Liver (tissue), 9 donors: Measurements from ENCODE around the gene GATA3. TPM values are rescaled to one million over a fixed set of nuclear protein-coding genes. Genes with fewer than 3 reads are reported as not detected.

Source experiments
- DNase-seq: peaks from one replicate; pipeline ENCODE4 v3.0.0-alpha.2; 2017; ENCODE audit warnings: low spot score
- H3K27ac ChIP-seq, 2 donors: one replicate each; pipeline ENCODE4 v1.7.0; 2013; ENCODE audit warnings: inconsistent platforms in 2 of 2, low read length in 2 of 2, control low read depth in 1 of 2, low read depth in 1 of 2, mild to moderate bottlenecking in 1 of 2
- H3K27me3 ChIP-seq, 4 donors: one replicate each; pipeline versions ENCODE4 v1.6.1 to v1.7.0; 2013; ENCODE audit warnings: low read length in 3 of 4, inconsistent platforms in 1 of 4, mild to moderate bottlenecking in 1 of 4, moderate library complexity in 1 of 4; ENCODE audit not compliant: control insufficient read depth in 4 of 4, insufficient read depth in 4 of 4
- H3K36me3 ChIP-seq, 4 donors: one replicate each; pipeline versions ENCODE4 v1.6.1 to v1.7.0; 2013; ENCODE audit warnings: low read length in 3 of 4, mild to moderate bottlenecking in 3 of 4, low read depth in 1 of 4, moderate library complexity in 1 of 4; ENCODE audit not compliant: control insufficient read depth in 4 of 4, insufficient read depth in 3 of 4
- H3K4me1 ChIP-seq, 4 donors: one replicate each; pipeline versions ENCODE4 v1.6.1 to v1.7.0; 2013; ENCODE audit warnings: low read length in 3 of 4, mild to moderate bottlenecking in 3 of 4, moderate library complexity in 1 of 4; ENCODE audit not compliant: control insufficient read depth in 4 of 4, insufficient read depth in 4 of 4
- H3K4me3 ChIP-seq, 3 donors: one replicate each; pipeline versions ENCODE4 v1.6.1 to v1.7.0; 2013; ENCODE audit warnings: low read length in 3 of 3, control low read depth in 1 of 3, low read depth in 1 of 3, mild to moderate bottlenecking in 1 of 3
- H3K9ac ChIP-seq, 2 donors: one replicate each; pipeline ENCODE4 v1.7.0; 2013; ENCODE audit warnings: low read length in 2 of 2, mild to moderate bottlenecking in 2 of 2, moderate library complexity in 2 of 2, control low read depth in 1 of 2, low read depth in 1 of 2
- H3K9me3 ChIP-seq, 4 donors: one replicate each; pipeline versions ENCODE4 v1.6.1 to v1.7.0; 2013; ENCODE audit warnings: low read length in 3 of 4; ENCODE audit not compliant: control insufficient read depth in 4 of 4
- EGR1 ChIP-seq, 2 donors: IDR thresholded peaks; 2 replicates each; pipeline ENCODE4 v1.6.1; 2016 to 2018; ENCODE audit warnings: antibody characterized with exemption in 2 of 2, low read depth in 2 of 2
- FOXA1 ChIP-seq: IDR thresholded peaks from 2 replicates; pipeline ENCODE4 v1.6.1; 2016; ENCODE audit warnings: antibody characterized with exemption
- FOXA2 ChIP-seq: IDR thresholded peaks from 2 replicates; pipeline ENCODE4 v1.6.1; 2016; ENCODE audit warnings: antibody characterized with exemption
- GABPA ChIP-seq, 2 donors: IDR thresholded peaks in 1 of 2; conservative IDR thresholded peaks in 1 of 2; 2 replicates each; pipeline ENCODE4 v1.6.1; 2016; ENCODE audit warnings: antibody characterized with exemption in 2 of 2, mild to moderate bottlenecking in 1 of 2, moderate library complexity in 1 of 2
- JUND ChIP-seq, 2 donors: IDR thresholded peaks; 2 replicates each; pipeline ENCODE4 v1.6.1; 2016; ENCODE audit warnings: antibody characterized with exemption in 2 of 2
- NR2F2 ChIP-seq: IDR thresholded peaks from 2 replicates; pipeline ENCODE4 v1.6.1; 2016; ENCODE audit warnings: antibody characterized with exemption
- RAD21 ChIP-seq, 2 donors: IDR thresholded peaks; 2 replicates each; pipeline ENCODE4 v1.6.1; 2016; ENCODE audit warnings: antibody characterized with exemption in 2 of 2, mild to moderate bottlenecking in 2 of 2
- SP1 ChIP-seq: IDR thresholded peaks from 2 replicates; pipeline ENCODE4 v1.6.1; 2018; ENCODE audit warnings: antibody characterized with exemption, mild to moderate bottlenecking
- YY1 ChIP-seq: IDR thresholded peaks from 2 replicates; pipeline ENCODE4 v1.6.1; 2016; ENCODE audit warnings: antibody characterized with exemption, mild to moderate bottlenecking
- WGBS: extraction: QIAGEN DNeasy Blood & Tissue Kit; methylation state at CpG from one replicate; pipeline ENCODE4 v1.1.7; 2013; 5-methylcytosine and 5-hydroxymethylcytosine counted together
- polyA plus RNA-seq, 2 donors: library from polyadenylated mRNA; stranded (reverse) in 1 of 2; unstranded in 1 of 2; fragments of 200-250 nt in 1 of 2; fragments of >200 nt in 1 of 2; fragmentation: Nextera tagmentation in 1 of 2; extraction: Ambion mirVana in 1 of 2; gene quantifications; one replicate each; pipeline versions ENCODE4 v1.2.1 to v1.2.3, GENCODE V29; 2013 to 2015
- total RNA-seq, 2 donors: library from RNA; depleted of rRNA; stranded (reverse); fragments of >200 nt; gene quantifications; one replicate each; pipeline ENCODE4 v1.2.3, GENCODE V29; 2014
- TF ChIP-seq, protein P1 (sequence below): IDR thresholded peaks from 2 replicates; pipeline ENCODE4 v1.6.1; 2016; ENCODE audit warnings: antibody characterized with exemption
- TF ChIP-seq, protein P2 (sequence below): IDR thresholded peaks from 2 replicates; pipeline ENCODE4 v1.6.1; 2016; ENCODE audit warnings: antibody characterized with exemption
- donor health status: healthy.
- donor health status: healthy.
- donor health status: healthy.
- donor health status: healthy.
- donor health status: healthy.

Gene GATA3
- total and polyA plus RNA-seq, 4 donors: 0.08 to 0.51 (median 0.21) TPM

DNA sequence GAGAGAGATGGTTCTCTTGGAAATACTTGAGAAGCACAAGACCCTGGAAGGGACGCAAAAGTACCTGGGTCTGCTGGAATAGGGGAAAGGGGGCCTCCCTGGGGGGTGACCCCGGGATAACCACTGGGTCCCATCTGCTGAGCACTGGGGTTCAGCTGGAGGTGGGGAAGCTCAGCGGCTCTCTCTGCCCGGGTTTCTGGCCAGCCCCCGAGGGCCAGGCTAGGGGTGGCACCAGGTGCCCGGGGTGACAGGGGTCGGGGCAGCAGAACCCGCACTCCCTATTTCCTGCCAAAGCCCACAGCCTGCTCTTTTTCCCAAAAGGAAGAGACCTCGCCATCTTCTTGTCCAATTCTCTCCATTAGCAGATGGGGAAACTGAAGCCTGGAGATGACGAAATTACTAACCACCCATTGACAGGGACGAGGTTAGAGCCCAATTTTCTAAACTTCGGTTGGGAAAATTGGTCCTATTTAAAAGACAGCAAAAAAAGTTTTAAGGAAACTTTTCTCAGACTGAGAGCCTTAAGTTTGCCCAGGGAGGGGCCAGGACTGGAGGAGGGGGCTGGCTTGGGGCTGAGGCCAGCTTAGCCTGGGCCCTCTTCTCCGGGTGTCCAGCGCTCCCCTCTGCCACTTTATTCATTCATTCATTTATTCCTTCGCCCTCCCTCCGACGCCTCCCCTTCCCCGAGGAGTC is 17.8 kb upstream of the GATA3 start:
- TF ChIP-seq EGR1 (IDR thresholded peaks at IDR 0.05; ENCODE audit: low read depth in 2 of 2) (no peak), NR2F2 (no peak), YY1 (no peak)
- TF ChIP-seq, protein P1, sequence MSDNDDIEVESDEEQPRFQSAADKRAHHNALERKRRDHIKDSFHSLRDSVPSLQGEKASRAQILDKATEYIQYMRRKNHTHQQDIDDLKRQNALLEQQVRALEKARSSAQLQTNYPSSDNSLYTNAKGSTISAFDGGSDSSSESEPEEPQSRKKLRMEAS: no peak
- TF ChIP-seq, protein P2, sequence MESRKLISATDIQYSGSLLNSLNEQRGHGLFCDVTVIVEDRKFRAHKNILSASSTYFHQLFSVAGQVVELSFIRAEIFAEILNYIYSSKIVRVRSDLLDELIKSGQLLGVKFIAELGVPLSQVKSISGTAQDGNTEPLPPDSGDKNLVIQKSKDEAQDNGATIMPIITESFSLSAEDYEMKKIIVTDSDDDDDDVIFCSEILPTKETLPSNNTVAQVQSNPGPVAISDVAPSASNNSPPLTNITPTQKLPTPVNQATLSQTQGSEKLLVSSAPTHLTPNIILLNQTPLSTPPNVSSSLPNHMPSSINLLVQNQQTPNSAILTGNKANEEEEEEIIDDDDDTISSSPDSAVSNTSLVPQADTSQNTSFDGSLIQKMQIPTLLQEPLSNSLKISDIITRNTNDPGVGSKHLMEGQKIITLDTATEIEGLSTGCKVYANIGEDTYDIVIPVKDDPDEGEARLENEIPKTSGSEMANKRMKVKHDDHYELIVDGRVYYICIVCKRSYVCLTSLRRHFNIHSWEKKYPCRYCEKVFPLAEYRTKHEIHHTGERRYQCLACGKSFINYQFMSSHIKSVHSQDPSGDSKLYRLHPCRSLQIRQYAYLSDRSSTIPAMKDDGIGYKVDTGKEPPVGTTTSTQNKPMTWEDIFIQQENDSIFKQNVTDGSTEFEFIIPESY: no peak
- peaks cover 0 to 3% (median under 1%) of the 10 kb centered on the region in 4 donors for H3K9me3 ChIP-seq
- 8% methylated on average over 18 of the region's 18 CpGs for WGBS
- peaks cover under 1 to 42% (median 18%) of the 10 kb centered on the region in 4 donors for H3K27me3 ChIP-seq
- H3K27ac ChIP-seq: no peak overlapping the region
- peaks cover 5 to 16% (median 11%) of the 10 kb centered on the region in 4 donors for H3K4me1 ChIP-seq
- no peak for DNase-seq
- no peak overlapping the region for H3K9ac ChIP-seq
- no peaks in the 10 kb centered on the region for H3K36me3 ChIP-seq
- no peak overlapping the region for H3K4me3 ChIP-seq

DNA sequence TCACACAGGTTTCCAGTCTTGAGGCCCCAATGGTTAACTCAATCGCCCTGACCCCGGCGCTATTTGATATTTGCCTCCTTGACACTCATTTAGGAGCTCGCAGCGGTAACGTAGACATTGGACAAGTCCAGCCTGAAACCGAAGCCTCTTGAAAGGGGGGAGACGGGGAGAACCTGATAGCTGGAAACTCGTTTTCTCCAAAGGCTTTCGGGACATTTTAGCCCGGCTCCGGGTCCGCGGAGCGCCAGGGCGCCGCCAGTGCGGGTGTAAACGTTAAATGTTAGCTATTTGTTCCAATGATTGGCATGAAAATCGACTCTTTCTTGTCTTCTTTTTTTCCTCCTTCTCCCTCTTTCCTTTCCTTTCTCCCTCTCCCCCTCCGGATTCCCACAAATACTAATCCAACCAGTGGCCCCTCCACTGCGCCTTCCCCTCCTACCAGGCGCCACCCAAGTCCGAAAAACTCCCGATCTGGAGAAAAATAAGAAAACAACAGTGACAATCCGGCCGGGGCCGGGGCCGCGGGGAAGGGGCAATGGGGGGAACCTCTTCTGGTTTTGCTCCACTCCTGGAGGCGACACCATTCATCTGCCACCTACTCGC is 17.2 kb upstream of the GATA3 start:
- Histone ChIP-seq H3K4me3 (no peak overlapping the region), H3K9ac (no peak overlapping the region)
- no peak for DNase-seq

DNA sequence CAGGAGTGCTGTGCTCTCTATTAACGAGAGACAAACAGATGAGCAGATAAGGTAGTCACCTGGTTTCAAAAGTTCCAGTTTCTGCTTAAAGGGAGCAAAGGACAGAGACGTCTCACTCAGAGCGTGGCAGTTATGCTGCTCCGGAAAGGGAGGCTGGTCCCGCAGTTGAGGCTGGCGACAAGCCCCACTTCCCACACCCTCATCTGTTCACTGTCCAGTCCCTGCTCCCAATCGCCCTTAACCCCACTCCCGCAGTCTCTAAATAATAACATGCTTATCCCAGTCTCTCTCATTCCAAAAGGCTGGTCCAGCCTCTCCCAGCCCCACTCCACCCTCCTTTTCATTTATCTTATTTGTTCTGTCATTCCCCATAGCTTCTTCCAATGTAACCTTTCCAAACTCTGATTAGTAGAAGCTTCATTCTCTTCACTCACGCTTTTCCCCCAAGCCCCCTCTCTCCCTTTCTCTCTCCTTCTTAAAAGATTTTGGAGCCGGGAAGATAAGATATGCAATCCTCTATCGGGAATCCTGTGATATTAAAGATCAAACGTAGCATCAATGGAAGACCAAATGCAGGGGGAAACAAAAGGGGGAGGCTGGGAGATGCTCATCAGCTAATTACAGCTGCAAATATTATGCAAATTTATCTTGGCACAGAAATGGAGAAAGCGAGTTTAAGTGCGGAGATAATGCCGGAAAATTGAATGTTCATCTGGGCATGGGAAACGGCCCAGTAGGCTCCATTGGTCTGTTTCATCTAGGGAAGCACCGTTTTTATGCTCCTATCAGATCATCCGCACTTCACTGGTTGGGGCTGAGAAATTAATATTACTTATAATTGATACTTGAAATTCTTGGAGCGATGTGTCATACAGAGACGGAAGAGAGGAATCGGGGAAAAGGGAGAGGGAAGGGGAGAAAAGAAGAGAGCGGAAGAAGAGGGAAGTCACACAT is 16.3 kb upstream of the GATA3 start:
- 8% methylated on average over 22 of the region's 22 CpGs for WGBS
- H3K27me3 ChIP-seq: peaks cover 6 to 43% (median 26%) of the 10 kb centered on the region in 4 donors
- no peak overlapping the region for H3K4me3 ChIP-seq
- no peak for DNase-seq
- no peak overlapping the region for H3K27ac ChIP-seq
- H3K9ac ChIP-seq: no peak overlapping the region
- TF ChIP-seq, protein P1: no peak
- TF ChIP-seq RAD21 (IDR thresholded peaks at IDR 0.05) (no peak), SP1 (no peak), EGR1 (IDR thresholded peaks at IDR 0.05; ENCODE audit: low read depth in 2 of 2) (no peak), FOXA2 (no peak), JUND (IDR thresholded peaks at IDR 0.05) (no peak), GABPA (IDR thresholded peaks at IDR 0.05 in 1 of 2, conservative IDR thresholded peaks at IDR 0.05 in 1 of 2) (no peak), FOXA1 (no peak)
- H3K36me3 ChIP-seq: no peaks in the 10 kb centered on the region
- peaks cover 0 to 3% (median under 1%) of the 10 kb centered on the region in 4 donors for H3K9me3 ChIP-seq
- H3K4me1 ChIP-seq: peaks cover 5 to 21% (median 11%) of the 10 kb centered on the region in 4 donors

More for the DNA sequence above, 17.2 kb upstream of the GATA3 start:
- Histone ChIP-seq H3K4me1 (peaks cover 5 to 16% (median 11%) of the 10 kb centered on the region in 4 donors), H3K9me3 (peaks cover 0 to 3% (median under 1%) of the 10 kb centered on the region in 4 donors), H3K36me3 (no peaks in the 10 kb centered on the region), H3K27ac (no peak overlapping the region), H3K27me3 (peaks cover 4 to 41% (median 21%) of the 10 kb centered on the region in 4 donors)
- TF ChIP-seq NR2F2 (no peak), RAD21 (IDR thresholded peaks at IDR 0.05) (no peak)
- TF ChIP-seq, protein P2: no peak
- WGBS: 7% methylated on average over 32 of the region's 32 CpGs
